ENCODE data around the gene SESN1.
"Not testable (repeated sequence)": the region's sequence is repeated elsewhere in the genome, so short reads cannot be mapped to it uniquely, and the experiment has no call there.

Gene SESN1

DNA sequence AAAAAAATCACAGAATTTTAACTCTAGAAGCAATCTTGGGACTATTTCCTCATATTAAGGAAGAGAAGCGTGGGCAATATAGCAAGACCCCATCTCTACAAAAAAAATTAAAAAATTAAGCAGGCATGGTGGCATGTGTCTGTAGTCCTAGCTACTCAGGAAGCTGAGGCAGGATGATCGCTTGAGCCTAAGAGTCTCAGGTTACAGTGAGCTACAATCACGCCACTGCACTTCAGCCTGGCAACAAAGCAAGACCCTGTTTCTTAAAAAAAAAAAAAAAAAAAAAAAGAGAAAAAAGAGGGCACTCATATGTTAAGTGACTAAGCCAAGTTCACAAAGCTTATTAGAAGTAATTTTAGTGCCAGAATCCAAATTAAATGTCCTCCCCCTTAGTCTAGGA is 100.8 kb downstream of the SESN1 start:
- no peak for DNase-seq

DNA sequence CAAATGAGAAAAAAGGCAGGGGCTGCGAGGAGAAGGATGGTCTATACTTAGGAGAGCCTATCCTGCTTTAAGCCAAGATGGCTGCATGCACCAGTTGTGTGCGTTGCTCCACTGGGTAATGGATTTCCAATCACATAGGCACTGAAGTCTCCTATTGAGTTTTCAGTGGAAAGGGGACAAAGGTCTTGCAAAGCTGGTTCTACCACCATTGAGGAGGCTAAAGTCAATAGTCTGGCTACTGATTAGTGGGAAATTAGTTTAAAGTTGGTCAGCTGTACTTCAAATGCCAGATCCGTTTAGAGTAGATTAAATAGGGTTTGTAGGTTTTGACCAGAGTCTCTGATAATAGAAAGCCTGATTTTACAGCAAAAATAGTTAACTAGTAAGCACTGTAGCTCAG is 104.9 kb downstream of the SESN1 start:
- peak; percentile 31 for DNase-seq

DNA sequence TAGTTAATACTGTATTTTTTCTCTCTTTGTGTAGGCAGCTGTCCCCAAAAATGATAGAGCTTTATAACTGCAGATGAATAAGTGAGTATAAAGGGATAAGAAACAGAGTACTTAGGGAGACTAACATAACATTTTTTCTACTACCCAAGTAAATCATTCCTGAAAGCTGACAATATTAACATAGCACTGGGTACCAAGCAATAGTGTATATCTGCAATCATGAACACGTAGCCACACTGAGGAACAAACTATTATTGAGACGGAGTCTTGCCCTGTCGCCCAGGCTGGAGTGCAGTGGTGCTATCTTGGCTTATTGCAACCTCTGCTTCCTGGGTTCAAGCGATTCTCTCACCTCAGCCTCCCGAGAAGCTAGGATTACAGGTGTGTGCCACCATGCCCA is 105.9 kb downstream of the SESN1 start:
- DNase-seq, result no peak

DNA sequence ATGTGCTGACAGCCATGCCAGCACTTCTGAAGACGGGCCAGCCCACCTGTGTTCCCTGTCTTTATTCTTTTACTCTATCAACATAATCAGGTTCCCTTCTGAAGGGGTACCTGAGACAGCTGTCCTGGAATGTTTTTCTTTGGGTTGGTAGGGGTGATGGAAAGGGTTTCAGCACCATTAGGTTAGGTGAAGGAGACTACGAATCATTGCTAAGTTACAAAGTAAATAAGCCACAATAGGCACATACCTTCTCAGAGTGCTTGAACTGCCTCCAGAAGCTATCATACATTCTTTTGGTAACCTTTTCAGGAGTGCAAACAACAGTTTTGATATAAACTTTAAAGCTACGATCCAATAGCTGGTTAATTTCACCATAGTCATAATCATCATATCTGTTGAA is 106.3 kb downstream of the SESN1 start:
- no peak for DNase-seq

DNA sequence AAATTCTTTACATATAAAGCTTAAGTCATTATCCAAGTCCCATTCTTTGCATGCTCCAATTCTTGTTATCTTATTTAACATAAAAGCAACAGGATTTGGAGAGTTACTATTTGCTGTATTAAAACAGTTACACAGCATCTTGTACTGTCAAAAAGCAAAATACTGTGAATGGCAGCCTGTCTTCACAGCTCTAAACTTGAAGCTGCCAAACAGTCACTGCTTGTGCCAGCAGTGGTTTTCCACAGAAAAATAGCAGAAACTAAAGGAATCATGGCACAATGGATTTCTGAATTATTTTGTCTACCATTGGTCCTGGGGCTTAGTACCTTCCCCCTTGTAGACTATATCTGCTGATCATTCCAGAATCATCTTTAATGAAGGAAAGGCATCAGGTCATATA is 107.5 kb downstream of the SESN1 start:
- no peak for DNase-seq

DNA sequence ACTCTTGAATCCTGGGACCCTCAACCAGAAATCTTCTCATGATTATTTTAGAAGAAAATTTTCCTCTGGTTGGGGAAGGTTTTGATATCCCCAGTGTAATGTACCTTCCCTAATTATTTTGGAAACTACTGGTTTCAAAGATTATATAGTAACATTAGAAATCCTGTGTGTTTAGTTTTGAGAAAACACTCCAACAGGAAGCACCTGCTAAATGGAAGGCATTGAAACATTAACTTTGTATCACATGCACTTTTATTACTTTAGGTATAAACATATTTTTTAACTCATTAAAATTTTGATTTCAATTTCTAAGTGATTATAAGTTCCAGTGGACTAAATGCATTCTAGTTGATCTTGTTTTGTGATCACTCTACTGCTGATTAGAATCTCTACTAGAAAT is 109.3 kb downstream of the SESN1 start:
- DNase-seq, result no peak

DNA sequence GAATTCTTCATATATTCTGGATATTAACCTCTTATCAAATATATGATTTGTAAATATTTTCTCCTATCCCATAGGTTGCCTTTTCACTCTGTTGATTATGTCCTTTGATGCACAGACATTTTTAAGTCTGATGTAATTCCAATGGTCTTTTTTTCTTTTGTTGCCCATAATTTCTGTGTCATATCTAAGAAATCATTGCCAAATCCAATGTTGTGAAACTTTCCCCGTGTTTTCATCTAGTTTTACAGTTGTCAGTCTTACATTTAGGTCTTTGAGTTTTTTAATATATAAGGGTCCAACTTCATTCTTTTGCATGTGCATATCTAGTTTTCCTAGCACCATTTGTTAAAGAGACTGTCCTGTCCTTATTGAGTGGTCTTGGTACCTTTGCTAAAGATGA is 111.5 kb downstream of the SESN1 start:
- no peak for DNase-seq

DNA sequence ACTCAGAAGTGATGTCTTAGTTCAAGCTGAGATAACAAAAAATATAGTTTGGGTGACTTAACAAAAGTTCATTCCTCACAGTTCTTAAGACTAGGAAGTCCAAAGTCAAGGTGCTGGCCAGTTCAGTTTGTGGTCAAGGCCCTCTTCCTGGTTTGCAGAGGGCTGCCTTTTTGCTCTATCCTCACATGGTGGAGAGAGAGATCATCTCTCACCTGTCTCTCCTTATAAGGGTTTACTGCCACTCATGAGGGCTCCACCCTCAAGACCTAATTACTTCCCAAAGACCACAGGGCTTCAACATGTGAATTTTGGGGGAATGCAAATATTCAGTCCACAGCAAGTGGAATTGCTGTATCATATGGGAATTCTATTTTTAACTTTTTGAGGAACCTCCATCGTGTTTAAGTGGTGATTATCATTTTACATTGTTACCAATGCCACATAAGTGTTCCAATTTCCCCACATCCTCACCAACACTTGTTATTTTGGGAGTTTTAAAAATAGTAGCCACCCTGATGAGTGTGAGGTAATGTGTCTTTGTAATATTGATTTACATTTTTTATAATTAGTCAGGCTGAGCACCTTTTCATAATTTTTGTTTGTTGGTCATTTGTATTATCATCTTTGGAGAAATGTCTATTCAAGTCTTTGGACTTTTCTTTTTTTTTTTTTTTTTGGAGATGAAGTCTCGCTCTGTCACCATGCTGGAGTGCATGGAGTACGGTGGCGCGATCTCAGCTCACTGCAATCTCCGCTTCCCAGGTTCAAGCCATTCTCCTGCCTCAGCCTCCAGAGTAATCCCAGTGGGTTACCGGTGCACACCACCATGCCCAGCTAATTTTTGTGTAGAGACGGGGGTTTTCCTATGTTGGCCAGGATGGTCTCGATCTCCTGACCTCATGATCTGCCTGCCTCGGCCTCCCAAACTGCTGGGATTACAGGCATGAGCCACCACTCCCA is 112.2 kb downstream of the SESN1 start:
- DNase-seq, result no peak

DNA sequence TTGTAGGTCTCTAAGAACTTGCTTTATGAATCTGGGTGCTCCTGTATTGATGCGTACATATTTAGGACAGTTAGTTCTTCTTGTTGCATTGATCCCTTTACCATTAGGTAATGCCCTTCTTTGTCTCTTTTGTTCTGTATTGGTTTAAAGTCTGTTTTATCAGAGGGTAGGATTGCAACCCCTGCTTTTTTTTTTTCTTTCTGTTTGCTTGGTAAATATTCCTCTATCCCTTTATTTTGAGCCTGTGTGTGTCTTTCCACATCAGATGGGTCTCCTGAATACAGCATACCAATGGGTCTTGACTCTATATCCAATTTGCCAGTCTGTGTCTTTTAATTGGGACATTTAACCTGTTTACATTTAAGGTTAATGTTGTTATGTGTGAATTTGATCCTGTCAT is 116.0 kb downstream of the SESN1 start:
- not testable (repeated sequence) for DNase-seq

DNA sequence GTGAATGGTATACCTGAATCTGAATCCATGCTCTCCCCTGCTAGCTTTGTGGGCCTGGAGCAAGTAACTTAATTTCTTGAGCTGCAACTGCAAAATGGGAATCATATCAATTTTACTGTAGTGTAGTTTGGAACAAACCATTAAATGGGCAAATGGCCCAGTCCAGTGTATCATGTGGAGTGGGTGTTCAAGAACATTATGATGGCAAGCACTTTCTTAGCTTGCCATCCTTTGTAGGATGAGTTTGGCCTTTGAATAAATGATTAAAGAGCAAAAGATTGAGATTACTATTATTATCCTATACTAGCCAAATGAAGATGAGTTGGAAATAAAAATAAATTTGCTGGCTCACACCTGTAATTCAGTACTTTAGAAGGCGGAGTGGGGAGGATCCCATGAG is 120.4 kb downstream of the SESN1 start:
- no peak for DNase-seq

DNA sequence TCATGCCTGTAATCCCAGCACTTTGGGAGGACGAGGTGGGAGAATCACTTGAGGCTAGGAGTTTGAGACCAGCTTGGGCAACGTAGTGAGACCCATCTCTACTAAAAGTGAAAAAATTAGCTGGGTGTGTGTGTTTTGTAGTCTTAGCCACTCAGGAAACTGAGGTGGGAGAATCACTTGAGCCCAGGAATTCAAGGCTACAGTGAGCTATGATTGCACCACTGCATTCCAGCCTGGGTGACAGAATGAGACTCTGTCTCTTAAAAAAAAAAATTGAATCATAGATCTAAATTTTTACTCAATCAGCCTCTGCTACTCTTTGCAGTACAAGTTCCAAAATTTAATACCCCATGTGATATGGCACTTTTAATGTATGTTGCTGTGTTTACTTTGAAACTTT is 124.9 kb downstream of the SESN1 start:
- DNase-seq, result no peak

DNA sequence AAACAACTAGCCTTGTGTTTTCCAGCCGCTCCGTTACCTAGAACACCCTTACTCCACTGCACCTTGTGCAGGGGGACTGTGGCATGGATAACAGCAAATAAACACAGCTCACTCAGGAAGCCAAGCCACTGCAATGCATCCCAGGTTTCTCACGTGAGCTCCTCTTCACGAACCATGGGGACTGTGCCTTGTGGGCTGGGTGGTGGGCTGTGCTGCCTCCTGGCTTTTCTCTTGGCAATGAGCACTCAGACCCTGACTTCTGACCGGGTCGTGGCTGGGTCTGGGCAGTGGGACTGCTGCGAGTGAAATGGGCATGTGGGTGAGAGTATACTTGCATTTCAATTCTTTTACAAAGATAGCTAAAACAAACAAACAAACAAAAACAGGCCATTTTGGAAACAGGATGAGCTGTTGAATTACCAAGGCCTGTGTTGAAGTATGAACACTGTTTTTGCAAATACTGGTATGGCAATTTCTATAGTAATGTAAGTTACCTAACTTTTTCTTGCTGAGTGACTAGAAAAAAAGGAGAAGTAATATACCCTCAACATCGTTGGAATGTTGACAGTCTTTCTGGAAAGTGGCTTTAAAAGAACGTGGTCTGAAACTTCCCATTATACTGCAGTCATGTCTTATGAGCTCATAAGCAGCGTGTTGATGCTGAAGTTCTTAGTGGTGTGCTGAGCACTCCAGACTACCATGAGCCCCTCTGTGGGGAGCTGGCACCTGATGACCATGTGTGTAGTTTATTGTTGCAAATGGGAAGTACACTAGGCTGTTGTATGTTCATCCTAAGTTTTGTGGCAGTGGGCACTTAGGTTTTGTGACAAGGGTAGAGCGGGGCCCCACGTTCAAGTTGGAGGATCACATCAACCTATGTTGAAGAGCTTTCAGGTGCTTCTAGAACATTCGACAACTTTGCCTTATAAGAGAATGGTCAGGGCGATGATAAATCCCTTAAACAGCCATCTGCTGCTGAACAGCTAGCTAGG is 126.0 kb downstream of the SESN1 start:
- DNase-seq, result no peak

DNA sequence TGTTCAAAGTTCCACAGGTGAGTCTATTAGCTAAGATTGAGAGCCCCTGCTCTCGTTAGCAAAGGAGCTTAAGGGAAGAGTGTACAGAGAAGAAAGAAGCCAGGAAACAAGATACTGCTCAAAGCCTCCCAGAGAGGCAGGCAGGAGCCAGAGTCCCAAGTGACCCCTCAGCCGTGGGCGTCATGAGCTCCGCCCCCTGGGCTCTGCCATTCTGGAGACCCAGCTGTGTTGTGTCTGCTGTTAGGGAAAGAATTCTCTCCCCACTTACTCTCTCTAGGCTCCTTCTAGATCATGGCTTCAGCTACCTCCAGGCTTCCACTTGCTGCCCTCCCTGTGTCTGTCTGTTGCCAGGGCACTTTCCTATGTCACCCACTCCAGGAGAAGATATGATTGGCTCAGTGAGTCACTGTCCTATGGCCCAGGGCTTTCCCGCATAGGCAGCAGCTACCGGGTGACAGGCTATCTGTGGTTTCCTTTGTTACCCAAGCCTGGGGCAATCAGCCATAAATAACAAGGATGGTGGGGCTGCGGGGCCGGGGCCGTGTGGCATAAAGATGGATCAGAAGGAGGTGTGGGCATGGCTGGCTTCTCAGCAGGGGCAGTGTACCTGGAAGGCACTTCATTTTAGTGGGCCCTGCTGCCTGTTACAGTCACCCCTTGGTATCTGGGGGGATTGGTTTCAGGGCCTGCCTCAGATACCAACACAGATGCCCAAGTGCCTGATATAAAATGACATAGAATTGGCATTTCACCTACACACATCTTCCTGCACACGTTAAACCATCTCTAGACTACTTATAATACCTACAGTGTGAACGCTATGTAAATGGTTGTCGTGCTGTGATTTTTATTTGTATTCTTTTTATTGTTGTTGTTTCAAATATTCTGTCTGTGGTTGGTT is 127.5 kb downstream of the SESN1 start:
- no peak for DNase-seq

DNA sequence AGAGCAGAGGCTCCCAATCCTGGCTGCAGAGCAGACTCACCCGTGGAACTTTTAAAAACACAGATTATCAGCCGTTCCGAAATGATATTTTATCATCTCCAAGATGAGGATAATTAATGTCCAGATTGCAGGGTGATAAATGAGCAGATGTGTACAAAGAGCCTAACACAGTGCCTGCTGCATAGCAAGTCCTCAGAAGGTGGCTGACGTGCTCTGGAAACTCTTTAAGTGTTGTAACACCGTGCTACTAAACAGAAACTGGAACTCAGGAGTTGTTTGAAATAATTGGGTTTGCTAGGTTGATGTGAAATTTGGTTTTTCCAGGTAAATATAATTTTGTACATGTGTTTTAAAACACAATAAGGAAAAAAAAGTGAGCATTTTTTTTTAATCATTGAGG is 128.4 kb downstream of the SESN1 start:
- no peak for DNase-seq

DNA sequence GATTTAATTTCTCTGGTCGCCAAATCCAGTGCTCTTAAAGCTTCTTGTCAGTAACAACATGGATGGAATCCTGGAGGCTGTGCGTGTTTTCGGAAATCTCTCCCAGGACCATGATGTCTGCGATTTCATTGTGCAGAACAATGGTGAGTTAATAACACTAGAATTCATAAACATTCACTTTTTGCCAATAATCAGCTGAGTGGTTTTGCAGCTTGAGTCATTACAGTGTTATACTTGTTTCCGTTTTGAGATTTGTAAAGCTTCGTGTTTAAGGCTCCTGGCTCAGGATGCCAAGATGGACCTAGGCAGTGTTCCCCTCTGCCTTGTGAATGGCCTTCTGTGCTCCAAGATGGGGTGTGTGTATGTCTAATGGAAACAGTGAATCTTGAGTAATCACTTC is 132.7 kb downstream of the SESN1 start:
- no peak for DNase-seq

DNA sequence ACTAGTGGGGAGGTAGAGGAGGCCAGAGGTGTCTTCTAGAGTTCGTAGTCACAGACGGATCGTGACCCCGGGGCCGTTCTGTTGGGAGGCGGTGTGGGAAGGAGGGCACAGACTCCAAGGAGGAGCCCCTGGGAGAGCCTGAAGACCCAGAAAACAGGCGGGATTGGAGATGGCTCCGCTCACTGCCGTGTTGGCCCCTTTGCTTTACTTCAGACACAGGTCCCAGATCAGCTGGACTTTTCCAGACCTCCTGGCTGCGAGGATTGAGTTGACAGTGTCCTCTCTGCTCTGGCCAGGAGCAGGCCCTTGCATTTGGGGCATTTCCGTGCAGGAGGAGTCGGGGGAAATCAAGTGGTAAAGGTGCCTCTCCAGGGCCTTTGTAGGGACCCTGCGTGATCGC is 133.6 kb downstream of the SESN1 start:
- no peak for DNase-seq

DNA sequence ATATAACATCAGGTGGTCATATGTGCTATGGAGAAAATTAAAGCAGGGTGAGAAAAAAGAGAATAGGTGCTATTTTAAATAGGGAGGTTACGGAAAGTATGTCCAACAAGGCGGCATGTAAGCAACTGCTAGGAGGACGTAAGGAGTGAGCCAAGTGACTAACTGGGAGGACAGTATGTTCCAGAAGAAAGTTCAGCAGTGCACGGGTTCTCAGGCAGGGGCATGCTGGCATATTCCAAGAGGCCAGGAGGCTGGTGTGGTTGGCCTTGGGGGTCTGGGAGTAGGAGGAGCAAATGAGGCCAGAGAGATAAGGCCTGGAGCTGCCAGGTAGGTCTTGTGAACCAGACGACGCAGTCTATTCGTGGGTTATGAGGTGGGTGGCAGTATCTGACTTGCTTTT is 134.0 kb downstream of the SESN1 start:
- no peak for DNase-seq

DNA sequence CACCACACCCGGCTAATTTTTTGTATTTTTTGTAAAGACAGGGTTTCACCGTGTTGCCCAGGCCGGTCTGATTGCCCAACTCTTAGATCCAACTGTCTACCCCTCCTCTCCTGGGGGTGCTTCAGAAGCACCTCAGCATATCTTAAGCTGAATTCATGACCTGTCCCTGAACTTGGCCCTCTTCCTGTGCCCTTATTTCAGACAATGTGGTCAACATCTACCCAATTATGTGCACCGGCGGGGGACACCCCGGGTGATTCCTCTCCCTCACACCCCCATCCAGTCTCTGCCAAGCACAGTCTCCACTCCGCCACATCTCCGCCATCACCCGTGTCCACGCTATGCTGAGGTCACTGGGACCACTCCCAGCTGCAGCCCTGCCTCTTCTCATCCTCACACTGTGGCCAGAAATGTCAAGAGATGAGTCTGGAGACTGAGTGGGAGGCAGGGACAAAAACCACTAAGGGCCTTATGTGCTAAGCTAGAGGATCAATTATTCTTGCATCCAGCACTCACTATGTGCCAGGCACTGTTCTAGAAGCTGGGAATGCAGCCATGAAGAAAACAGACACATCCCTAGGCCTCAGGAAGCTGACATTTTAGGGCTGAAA is 134.6 kb downstream of the SESN1 start:
- no peak for DNase-seq

DNA sequence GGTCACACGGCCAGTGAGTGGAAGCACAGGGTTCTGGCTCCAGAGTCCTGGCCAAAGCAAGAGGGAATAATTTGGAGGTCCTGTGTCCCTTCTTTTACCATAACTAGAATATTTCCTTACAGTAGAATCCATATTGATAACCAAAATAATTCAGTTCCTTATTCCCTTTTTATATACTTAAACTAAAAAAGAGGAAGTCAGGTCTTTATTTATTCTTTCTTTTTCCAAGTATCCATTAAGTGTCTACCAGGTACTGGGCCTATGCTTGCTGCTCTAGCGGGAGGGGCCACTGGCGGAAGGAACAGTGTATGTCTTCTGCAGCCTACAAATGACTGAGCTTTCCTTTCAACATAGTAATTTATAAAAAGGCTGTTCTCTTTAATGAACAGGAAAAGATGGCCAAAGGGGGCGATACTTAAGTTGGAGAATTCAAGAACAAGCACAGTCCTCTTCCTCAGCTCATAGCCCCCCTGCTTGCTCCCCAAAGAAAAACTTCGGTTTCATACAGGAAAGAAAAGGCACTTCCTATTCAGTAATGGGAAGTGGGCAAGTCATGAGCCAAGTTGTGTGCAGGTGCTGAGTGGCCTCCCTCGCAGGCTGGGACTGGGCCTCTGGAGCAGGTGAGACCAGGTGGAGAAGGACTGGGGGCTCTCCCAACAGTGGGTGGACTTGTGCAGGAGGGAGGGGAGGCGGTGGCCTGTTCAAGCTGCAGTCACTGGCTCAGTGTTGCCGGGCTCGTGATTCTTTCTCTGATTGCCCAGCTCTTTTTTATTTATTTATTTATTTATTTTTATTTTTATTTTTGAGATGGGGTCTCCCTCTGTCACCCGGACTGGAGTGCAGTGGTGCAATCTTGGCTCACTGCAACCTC is 135.5 kb downstream of the SESN1 start:
- DNase-seq, result no peak

DNA sequence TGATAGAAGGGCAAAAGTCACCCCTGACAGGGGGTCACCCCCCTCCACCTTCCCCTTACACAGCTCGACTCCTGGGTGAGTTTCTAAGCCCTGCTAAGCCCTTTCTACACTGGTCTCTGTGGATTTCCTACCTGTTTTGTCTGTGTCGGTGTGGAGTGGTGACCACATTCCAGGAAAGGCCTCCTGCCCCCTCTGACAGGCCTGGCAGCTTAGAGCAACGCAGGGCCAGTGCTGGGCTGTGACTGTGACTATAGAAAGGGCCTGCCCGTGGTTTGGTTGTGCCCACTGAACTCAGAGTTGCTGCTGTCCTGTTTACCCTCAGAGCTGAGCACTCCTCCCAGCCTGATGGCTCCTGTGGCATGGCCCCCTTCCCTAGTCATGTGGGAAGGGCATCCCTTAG is 137.4 kb downstream of the SESN1 start:
- DNase-seq, result no peak

DNA sequence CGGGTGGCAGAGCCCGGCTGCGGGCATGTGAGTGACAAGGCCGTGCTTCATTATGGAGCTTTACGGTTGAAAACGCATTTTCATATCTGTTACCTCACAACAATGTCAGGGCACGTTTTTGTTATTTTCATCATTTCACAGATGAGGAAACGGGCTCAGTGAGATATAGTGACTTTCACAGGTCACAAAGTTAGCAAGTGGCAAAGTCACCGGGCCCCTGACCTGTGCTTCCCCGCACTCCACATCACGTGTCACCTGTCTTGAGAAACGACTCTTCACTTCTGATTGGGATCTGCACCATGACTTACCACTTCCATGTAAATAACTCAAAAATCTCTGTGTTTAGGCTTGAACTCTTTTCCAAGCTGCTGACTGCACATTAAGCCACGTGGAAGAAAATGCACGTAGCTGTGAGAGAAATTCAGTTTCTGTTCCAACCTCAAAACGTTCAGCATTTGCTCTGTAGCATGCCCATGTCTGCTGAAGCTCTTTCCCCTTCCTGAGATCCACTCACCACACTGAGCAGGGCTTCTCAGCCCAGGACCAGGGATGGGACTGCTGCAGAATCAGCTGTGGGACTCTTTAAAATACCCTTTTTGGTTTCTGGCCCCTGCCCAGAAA is 139.2 kb downstream of the SESN1 start:
- no peak for DNase-seq
